Osteoblast (primary cell): ENCODE measurements around the gene TRMU. TPM values are rescaled to one million over a fixed set of nuclear protein-coding genes. Genes with fewer than 3 reads are reported as not detected.

Experiments
- DNase-seq: peaks from one replicate; pipeline ENCODE4 v3.0.0; 2011; ENCODE audit warnings: low spot score, mixed read lengths; ENCODE audit not compliant: insufficient read length; ENCODE audit errors: missing footprints
- H2AFZ ChIP-seq: 2 replicates; pipeline ENCODE4 v1.6.0; 2011; ENCODE audit warnings: mild to moderate bottlenecking, low read length
- H3K27ac ChIP-seq: 2 replicates; pipeline ENCODE4 v1.5.1; 2011; ENCODE audit warnings: mild to moderate bottlenecking, low read depth, low read length, moderate library complexity
- H3K27me3 ChIP-seq: 2 replicates; pipeline ENCODE4 v1.6.0; 2012; ENCODE audit warnings: mild to moderate bottlenecking, control low read depth, inconsistent platforms, low read length, moderate library complexity; ENCODE audit not compliant: insufficient read depth
- H3K36me3 ChIP-seq: 2 replicates; pipeline ENCODE4 v1.5.1; 2011; ENCODE audit warnings: mild to moderate bottlenecking, low read length, control low read depth, moderate library complexity; ENCODE audit not compliant: insufficient read depth
- H3K4me1 ChIP-seq: 2 replicates; pipeline ENCODE4 v1.5.1; 2011; ENCODE audit warnings: mild to moderate bottlenecking, low read length, control low read depth, moderate library complexity; ENCODE audit not compliant: insufficient read depth
- H3K4me2 ChIP-seq: 2 replicates; pipeline ENCODE4 v1.6.0; 2011; ENCODE audit warnings: mild to moderate bottlenecking, low read length; ENCODE audit not compliant: insufficient read depth
- H3K4me3 ChIP-seq: fragments of 200-600 bp; sonication (generic); 3 replicates; pipeline ENCODE4 v1.5.1; 2012; ENCODE audit warnings: mild to moderate bottlenecking, low read length, inconsistent platforms; ENCODE audit not compliant: insufficient read depth
- H3K79me2 ChIP-seq: 2 replicates; pipeline ENCODE4 v1.6.0; 2012; ENCODE audit warnings: mild to moderate bottlenecking, low read length, control low read depth, inconsistent platforms; ENCODE audit not compliant: insufficient read depth
- H3K9me3 ChIP-seq: 2 replicates; pipeline ENCODE4 v1.5.1; 2011; ENCODE audit warnings: low read depth, low read length, control low read depth
- H4K20me1 ChIP-seq: 2 replicates; pipeline ENCODE4 v1.6.0; 2012; ENCODE audit warnings: mild to moderate bottlenecking, low read length, control low read depth; ENCODE audit not compliant: insufficient read depth
- CTCF ChIP-seq: IDR thresholded peaks from 2 replicates; pipeline ENCODE4 v1.5.1; 2011; ENCODE audit warnings: mild to moderate bottlenecking, low read depth, low read length, moderate library complexity; ENCODE audit errors: extremely low read depth
- total RNA-seq: library from RNA; depleted of rRNA; stranded (reverse); fragments of >200 nt; gene quantifications from 2 replicates; pipeline ENCODE4 v1.2.3, GENCODE V29; 2012

The TRMU gene
- total RNA-seq, 1 donor, result 22.1 TPM

GRCh38 chr22:46350121-46350520, 14.6 kb downstream of the TRMU start:
- H3K27ac ChIP-seq, result no peak overlapping the region
- no peaks in the 10 kb centered on the region for H3K9me3 ChIP-seq
- no peak overlapping the region for H2AFZ ChIP-seq
- no peak overlapping the region for H3K4me3 ChIP-seq
- peaks cover 74% of the 10 kb centered on the region for H3K36me3 ChIP-seq
- H3K4me2 ChIP-seq, result no peak overlapping the region
- TF ChIP-seq CTCF, result no peak
- no peaks in the 10 kb centered on the region for H3K4me1 ChIP-seq
- H3K27me3 ChIP-seq, result no peaks in the 10 kb centered on the region
- peaks cover 2% of the 10 kb centered on the region for H3K79me2 ChIP-seq
- DNase-seq, result no peak
- H4K20me1 ChIP-seq, result peaks cover 37% of the 10 kb centered on the region

GRCh38 chr22:46350646-46351045, 15.1 kb downstream of the TRMU start:
- peaks cover 42% of the 10 kb centered on the region for H4K20me1 ChIP-seq
- peaks cover 2% of the 10 kb centered on the region for H3K79me2 ChIP-seq
- H3K4me3 ChIP-seq, result no peak overlapping the region
- no peaks in the 10 kb centered on the region for H3K27me3 ChIP-seq
- H2AFZ ChIP-seq, result no peak overlapping the region
- H3K27ac ChIP-seq, result no peak overlapping the region
- no peak for DNase-seq
- no peaks in the 10 kb centered on the region for H3K4me1 ChIP-seq
- no peak overlapping the region for H3K4me2 ChIP-seq
- H3K36me3 ChIP-seq, result peaks cover 69% of the 10 kb centered on the region
- no peaks in the 10 kb centered on the region for H3K9me3 ChIP-seq
- TF ChIP-seq CTCF, result no peak

GRCh38 chr22:46351131-46351735, 15.7 kb downstream of the TRMU start:
- Histone ChIP-seq H3K79me2 (peaks cover 2% of the 10 kb centered on the region), H3K4me1 (no peaks in the 10 kb centered on the region), H3K4me2 (no peak overlapping the region), H3K4me3 (no peak overlapping the region), H3K27me3 (no peaks in the 10 kb centered on the region), H3K36me3 (peaks cover 67% of the 10 kb centered on the region), H3K9me3 (no peaks in the 10 kb centered on the region), H4K20me1 (peaks cover 44% of the 10 kb centered on the region), H3K27ac (no peak overlapping the region), H2AFZ (no peak overlapping the region)
- no peak for TF ChIP-seq CTCF
- DNase-seq, result no peak

GRCh38 chr22:46351767-46352166, 16.3 kb downstream of the TRMU start:
- no peak for DNase-seq
- Histone ChIP-seq H4K20me1 (peaks cover 44% of the 10 kb centered on the region), H2AFZ (no peak overlapping the region), H3K4me2 (no peak overlapping the region), H3K27ac (no peak overlapping the region), H3K4me1 (no peaks in the 10 kb centered on the region), H3K79me2 (peaks cover 2% of the 10 kb centered on the region), H3K36me3 (peaks cover 66% of the 10 kb centered on the region), H3K4me3 (no peak overlapping the region), H3K9me3 (no peaks in the 10 kb centered on the region), H3K27me3 (no peaks in the 10 kb centered on the region)
- TF ChIP-seq CTCF, result no peak
